Ovary (tissue), 3 donors: ENCODE data around the gene TC2N.

Source experiments
- POLR2A ChIP-seq: fragments of 450-650 bp; IDR thresholded peaks from one replicate; pipeline ENCODE4 v1.6.1; 2017; ENCODE audit warnings: antibody characterized with exemption, mild to moderate bottlenecking, moderate library complexity
- TF ChIP-seq, protein P1 (sequence below), 3 donors: fragments of 450-650 bp in 2 of 3; fragments of 200-600 bp in 1 of 3; IDR thresholded peaks; one replicate each; pipeline versions ENCODE4 v1.5.1 to v1.8.0; 2016 to 2022; ENCODE audit warnings: antibody characterized with exemption in 3 of 3, mild to moderate bottlenecking in 1 of 3
- donor health status: DM: no; HTN: no; CAD: no.

- no peak for TF ChIP-seq POLR2A
- TF ChIP-seq, protein P1, sequence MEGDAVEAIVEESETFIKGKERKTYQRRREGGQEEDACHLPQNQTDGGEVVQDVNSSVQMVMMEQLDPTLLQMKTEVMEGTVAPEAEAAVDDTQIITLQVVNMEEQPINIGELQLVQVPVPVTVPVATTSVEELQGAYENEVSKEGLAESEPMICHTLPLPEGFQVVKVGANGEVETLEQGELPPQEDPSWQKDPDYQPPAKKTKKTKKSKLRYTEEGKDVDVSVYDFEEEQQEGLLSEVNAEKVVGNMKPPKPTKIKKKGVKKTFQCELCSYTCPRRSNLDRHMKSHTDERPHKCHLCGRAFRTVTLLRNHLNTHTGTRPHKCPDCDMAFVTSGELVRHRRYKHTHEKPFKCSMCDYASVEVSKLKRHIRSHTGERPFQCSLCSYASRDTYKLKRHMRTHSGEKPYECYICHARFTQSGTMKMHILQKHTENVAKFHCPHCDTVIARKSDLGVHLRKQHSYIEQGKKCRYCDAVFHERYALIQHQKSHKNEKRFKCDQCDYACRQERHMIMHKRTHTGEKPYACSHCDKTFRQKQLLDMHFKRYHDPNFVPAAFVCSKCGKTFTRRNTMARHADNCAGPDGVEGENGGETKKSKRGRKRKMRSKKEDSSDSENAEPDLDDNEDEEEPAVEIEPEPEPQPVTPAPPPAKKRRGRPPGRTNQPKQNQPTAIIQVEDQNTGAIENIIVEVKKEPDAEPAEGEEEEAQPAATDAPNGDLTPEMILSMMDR (IDR thresholded peaks at IDR 0.05), result no peak
These were observed 9.2 kb upstream of the TC2N start for GRCh38 chr14:91876492-91876891.
